Tibial nerve (tissue), 4 donors: Measurements from ENCODE around the gene IRS1. TPM values are rescaled to one million over a fixed set of nuclear protein-coding genes. Genes with fewer than 3 reads are reported as not detected.

Source experiments
- DNase-seq, 2 donors: peaks; one replicate each; pipeline ENCODE4 v3.0.0-alpha.2; 2019; ENCODE audit warnings: low spot score in 2 of 2
- H3K27ac ChIP-seq, 4 donors: fragments of 200-600 bp; sonication (generic) in 3 of 4; one replicate each; pipeline ENCODE4 v1.5.1; 2017 to 2019; ENCODE audit warnings: mild to moderate bottlenecking in 1 of 4
- H3K27me3 ChIP-seq, 2 donors: fragments of 200-600 bp; sonication (generic) in 1 of 2; one replicate each; pipeline versions ENCODE4 v1.5.1 to v1.6.0; 2017 to 2019
- H3K36me3 ChIP-seq, 3 donors: fragments of 200-600 bp; sonication (generic); one replicate each; pipeline ENCODE4 v1.5.1; 2018 to 2019
- H3K4me1 ChIP-seq, 4 donors: fragments of 200-600 bp; sonication (generic) in 3 of 4; one replicate each; pipeline ENCODE4 v1.5.1; 2017 to 2019
- H3K4me3 ChIP-seq, 4 donors: fragments of 200-600 bp; sonication (generic) in 3 of 4; one replicate each; pipeline ENCODE4 v1.5.1; 2017 to 2019; ENCODE audit warnings: mild to moderate bottlenecking in 1 of 4, moderate library complexity in 1 of 4
- H3K9me3 ChIP-seq, 4 donors: fragments of 200-600 bp; sonication (generic) in 3 of 4; one replicate each; pipeline ENCODE4 v1.5.1; 2017 to 2019
- CTCF ChIP-seq, 5 experiments: fragments of 200-600 bp in 3 of 5; fragments of 450-650 bp in 2 of 5; sonication (generic) in 3 of 5; IDR thresholded peaks; one replicate each; pipeline ENCODE4 v1.5.1; 2016 to 2019; ENCODE audit warnings: antibody characterized with exemption in 5 of 5, mild to moderate bottlenecking in 3 of 5, moderate library complexity in 2 of 5
- EP300 ChIP-seq, 2 donors: sonication (generic); formaldehyde crosslinking; IDR thresholded peaks; one replicate each; pipeline ENCODE4 v1.6.1; 2017; ENCODE audit warnings: antibody characterized with exemption in 2 of 2, mild to moderate bottlenecking in 1 of 2
- POLR2A ChIP-seq, 2 donors: fragments of 450-650 bp; IDR thresholded peaks; one replicate each; pipeline ENCODE4 v1.6.1; 2017; ENCODE audit warnings: antibody characterized with exemption in 2 of 2, mild to moderate bottlenecking in 2 of 2, moderate library complexity in 2 of 2
- WGBS, 2 donors: methylation state at CpG; one replicate each; pipeline ENCODE4 v1.1.5; 2018; 5-methylcytosine and 5-hydroxymethylcytosine counted together
- total RNA-seq, 4 donors: library from RNA; depleted of rRNA; stranded (reverse); fragments of >200 nt; gene quantifications; one replicate each; pipeline ENCODE4 v1.1.0, GENCODE V29; 2016

The IRS1 gene
- total RNA-seq, 4 donors from 2014 or later = 9.4 to 11.7 (median 11.2) TPM

- Histone ChIP-seq H3K36me3 (no peaks in the 10 kb centered on the region), H3K9me3 (no peaks in the 10 kb centered on the region), H3K27me3 (no peaks in the 10 kb centered on the region), H3K4me1 (no peaks in the 10 kb centered on the region), H3K4me3 (no peak overlapping the region), H3K27ac (no peak overlapping the region)
- WGBS, 2 donors = 75 to 89% methylated on average over 3 of the region's 3 CpGs
- no peak for TF ChIP-seq POLR2A (IDR thresholded peaks at IDR 0.05)
- no peak for DNase-seq
Observed at GRCh38 chr2:226705965-226706364, 93.7 kb downstream of the IRS1 start.

- H3K4me3 ChIP-seq = no peak overlapping the region
- H3K9me3 ChIP-seq = no peaks in the 10 kb centered on the region
- TF ChIP-seq EP300 (IDR thresholded peaks at IDR 0.05) = no peak
- DNase-seq = no peak
- no peak overlapping the region for H3K27ac ChIP-seq
- WGBS, 2 donors = 93 to 97% methylated on average over 8 of the region's 8 CpGs
- no peaks in the 10 kb centered on the region for H3K27me3 ChIP-seq
- no peaks in the 10 kb centered on the region for H3K36me3 ChIP-seq
- H3K4me1 ChIP-seq = no peaks in the 10 kb centered on the region
Observed at GRCh38 chr2:226705133-226705886, 94.3 kb downstream of the IRS1 start.

- Histone ChIP-seq H3K27ac (no peak overlapping the region), H3K27me3 (no peaks in the 10 kb centered on the region), H3K4me3 (no peak overlapping the region), H3K4me1 (no peaks in the 10 kb centered on the region), H3K9me3 (no peaks in the 10 kb centered on the region), H3K36me3 (no peaks in the 10 kb centered on the region)
- WGBS, 2 donors = 54 to 56% methylated on average over 3 of the region's 3 CpGs
- TF ChIP-seq EP300 (IDR thresholded peaks at IDR 0.05) (no peak), POLR2A (IDR thresholded peaks at IDR 0.05) (no peak), CTCF (IDR thresholded peaks at IDR 0.05) (no peak)
- DNase-seq = no peak
Observed at GRCh38 chr2:226703514-226703913, 96.1 kb downstream of the IRS1 start.

- WGBS, 2 donors = 81 to 84% methylated on average over 7 of the region's 7 CpGs
- Histone ChIP-seq H3K27me3 (no peaks in the 10 kb centered on the region), H3K36me3 (no peaks in the 10 kb centered on the region), H3K4me3 (no peak overlapping the region), H3K27ac (no peak overlapping the region), H3K4me1 (no peaks in the 10 kb centered on the region), H3K9me3 (no peaks in the 10 kb centered on the region)
- TF ChIP-seq EP300 (IDR thresholded peaks at IDR 0.05) = no peak
- no peak for TF ChIP-seq CTCF (IDR thresholded peaks at IDR 0.05)
- TF ChIP-seq POLR2A (IDR thresholded peaks at IDR 0.05) = no peak
- DNase-seq = no peak
Observed at GRCh38 chr2:226702376-226702775, 97.2 kb downstream of the IRS1 start.

GRCh38 chr2:226701052-226701451 is 98.6 kb downstream of the IRS1 start:
- H3K27me3 ChIP-seq = no peaks in the 10 kb centered on the region
- TF ChIP-seq CTCF (IDR thresholded peaks at IDR 0.05) (no peak), EP300 (IDR thresholded peaks at IDR 0.05) (no peak), POLR2A (IDR thresholded peaks at IDR 0.05) (no peak)
- no peaks in the 10 kb centered on the region for H3K4me1 ChIP-seq
- H3K36me3 ChIP-seq = no peaks in the 10 kb centered on the region
- no peak overlapping the region for H3K4me3 ChIP-seq
- 82 to 88% methylated on average over 1 of the region's 1 CpG for WGBS, 2 donors
- DNase-seq = no peak
- no peak overlapping the region for H3K27ac ChIP-seq
- H3K9me3 ChIP-seq = no peaks in the 10 kb centered on the region

- H3K36me3 ChIP-seq = no peaks in the 10 kb centered on the region
- 79 to 86% methylated on average over 2 of the region's 2 CpGs for WGBS, 2 donors
- no peak overlapping the region for H3K27ac ChIP-seq
- no peaks in the 10 kb centered on the region for H3K9me3 ChIP-seq
- no peaks in the 10 kb centered on the region for H3K4me1 ChIP-seq
- H3K4me3 ChIP-seq = no peak overlapping the region
- H3K27me3 ChIP-seq = no peaks in the 10 kb centered on the region
- no peak for TF ChIP-seq POLR2A (IDR thresholded peaks at IDR 0.05)
- no peak for TF ChIP-seq CTCF (IDR thresholded peaks at IDR 0.05)
- no peak for TF ChIP-seq EP300 (IDR thresholded peaks at IDR 0.05)
- DNase-seq = peak; percentile 19 to 30
Observed at GRCh38 chr2:226699321-226699720, 100.3 kb downstream of the IRS1 start.
